Osteocyte (in vitro differentiated cells): ENCODE data around the gene GIMAP8. TPM values are rescaled to one million over a fixed set of nuclear protein-coding genes. Genes with fewer than 3 reads are reported as not detected.

Experiments used
- DNase-seq: peaks from one replicate; pipeline ENCODE4 v3.0.0; 2021; ENCODE audit warnings: mixed read lengths; ENCODE audit not compliant: unreplicated experiment; ENCODE audit errors: extremely low spot score
- H3K27ac Mint-ChIP-seq: one replicate; pipeline ENCODE4 v1.8.0; 2021; ENCODE audit warnings: mild to moderate bottlenecking, mixed read lengths; ENCODE audit not compliant: unreplicated experiment
- H3K27me3 Mint-ChIP-seq: one replicate; pipeline ENCODE4 v1.8.0; 2021; ENCODE audit warnings: mixed read lengths; ENCODE audit not compliant: unreplicated experiment
- H3K36me3 Mint-ChIP-seq: one replicate; pipeline ENCODE4 v1.8.0; 2021; ENCODE audit warnings: mixed read lengths; ENCODE audit not compliant: unreplicated experiment
- H3K4me1 Mint-ChIP-seq: one replicate; pipeline ENCODE4 v1.8.0; 2021; ENCODE audit warnings: mixed read lengths; ENCODE audit not compliant: unreplicated experiment
- H3K4me3 Mint-ChIP-seq: one replicate; pipeline ENCODE4 v1.8.0; 2021; ENCODE audit warnings: mild to moderate bottlenecking, moderate library complexity, mixed read lengths; ENCODE audit not compliant: unreplicated experiment
- H3K9me3 Mint-ChIP-seq: one replicate; pipeline ENCODE4 v1.8.0; 2021; ENCODE audit warnings: mixed read lengths; ENCODE audit not compliant: unreplicated experiment
- total RNA-seq: library from RNA; stranded (reverse); gene quantifications from 2 replicates; pipeline ENCODE4 v1.2.1, GENCODE V29; 2021
- TF ChIP-seq, protein P1 (sequence below): fragments of 200-600 bp; sonication (generic); IDR thresholded peaks from 2 replicates; pipeline ENCODE4 v1.5.0; 2021; ENCODE audit warnings: antibody characterized with exemption, mild to moderate bottlenecking, moderate library complexity

GIMAP8 gene
- total RNA-seq, 1 donor from 2014 or later, result not detected

DNA sequence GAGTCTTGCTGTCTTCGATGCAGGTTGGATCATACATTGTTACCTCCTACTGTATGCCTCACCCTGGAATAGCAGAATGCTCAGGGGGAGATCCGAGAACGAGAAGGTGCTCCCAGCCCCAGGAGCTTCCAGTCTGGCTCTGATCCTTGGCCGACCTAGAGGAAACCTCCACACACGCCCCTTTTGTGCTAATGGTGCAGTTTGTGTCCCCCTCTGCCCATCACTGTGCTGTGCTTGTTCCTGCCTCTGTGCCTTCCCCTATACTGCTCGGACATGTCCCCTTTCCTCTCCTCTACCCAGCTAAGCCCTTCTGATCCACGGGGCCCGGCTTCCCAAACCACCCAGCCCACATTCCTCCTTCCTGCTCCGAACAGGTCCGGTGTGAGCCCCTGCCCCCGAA, 38.8 kb upstream of the GIMAP8 start:
- Mint-ChIP-seq H3K4me1 (peaks cover 13% of the 10 kb centered on the region), H3K27me3 (no peaks in the 10 kb centered on the region), H3K27ac (no peak overlapping the region), H3K4me3 (no peak overlapping the region), H3K9me3 (no peaks in the 10 kb centered on the region), H3K36me3 (peaks cover 4% of the 10 kb centered on the region)
- TF ChIP-seq, protein P1, sequence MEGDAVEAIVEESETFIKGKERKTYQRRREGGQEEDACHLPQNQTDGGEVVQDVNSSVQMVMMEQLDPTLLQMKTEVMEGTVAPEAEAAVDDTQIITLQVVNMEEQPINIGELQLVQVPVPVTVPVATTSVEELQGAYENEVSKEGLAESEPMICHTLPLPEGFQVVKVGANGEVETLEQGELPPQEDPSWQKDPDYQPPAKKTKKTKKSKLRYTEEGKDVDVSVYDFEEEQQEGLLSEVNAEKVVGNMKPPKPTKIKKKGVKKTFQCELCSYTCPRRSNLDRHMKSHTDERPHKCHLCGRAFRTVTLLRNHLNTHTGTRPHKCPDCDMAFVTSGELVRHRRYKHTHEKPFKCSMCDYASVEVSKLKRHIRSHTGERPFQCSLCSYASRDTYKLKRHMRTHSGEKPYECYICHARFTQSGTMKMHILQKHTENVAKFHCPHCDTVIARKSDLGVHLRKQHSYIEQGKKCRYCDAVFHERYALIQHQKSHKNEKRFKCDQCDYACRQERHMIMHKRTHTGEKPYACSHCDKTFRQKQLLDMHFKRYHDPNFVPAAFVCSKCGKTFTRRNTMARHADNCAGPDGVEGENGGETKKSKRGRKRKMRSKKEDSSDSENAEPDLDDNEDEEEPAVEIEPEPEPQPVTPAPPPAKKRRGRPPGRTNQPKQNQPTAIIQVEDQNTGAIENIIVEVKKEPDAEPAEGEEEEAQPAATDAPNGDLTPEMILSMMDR, result no peak
- DNase-seq, result no peak

DNA sequence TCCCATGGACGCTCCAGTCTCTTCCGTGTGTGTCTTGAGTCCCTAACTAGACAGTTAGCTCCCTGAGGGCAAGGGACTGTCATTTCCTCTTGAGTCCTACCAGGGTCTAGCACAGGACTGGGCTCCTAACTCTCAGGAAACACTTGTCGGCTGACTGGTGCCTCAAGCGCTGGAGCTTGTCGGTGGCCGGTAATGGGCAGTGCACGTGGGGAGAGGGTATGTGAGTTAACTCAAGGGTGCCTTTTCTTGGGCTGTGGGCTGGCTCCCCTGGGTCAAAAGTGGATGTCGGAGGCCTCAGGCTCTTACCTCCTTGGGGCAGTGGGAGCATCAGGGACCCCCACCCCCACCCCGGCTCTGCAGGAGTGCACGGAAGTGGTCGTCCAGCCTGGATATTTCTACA, 38.4 kb upstream of the GIMAP8 start:
- Mint-ChIP-seq H3K27ac (no peak overlapping the region), H3K9me3 (no peaks in the 10 kb centered on the region), H3K27me3 (no peaks in the 10 kb centered on the region), H3K4me3 (no peak overlapping the region), H3K36me3 (peaks cover 4% of the 10 kb centered on the region), H3K4me1 (peaks cover 9% of the 10 kb centered on the region)
- no peak for DNase-seq
- TF ChIP-seq, protein P1, result no peak

DNA sequence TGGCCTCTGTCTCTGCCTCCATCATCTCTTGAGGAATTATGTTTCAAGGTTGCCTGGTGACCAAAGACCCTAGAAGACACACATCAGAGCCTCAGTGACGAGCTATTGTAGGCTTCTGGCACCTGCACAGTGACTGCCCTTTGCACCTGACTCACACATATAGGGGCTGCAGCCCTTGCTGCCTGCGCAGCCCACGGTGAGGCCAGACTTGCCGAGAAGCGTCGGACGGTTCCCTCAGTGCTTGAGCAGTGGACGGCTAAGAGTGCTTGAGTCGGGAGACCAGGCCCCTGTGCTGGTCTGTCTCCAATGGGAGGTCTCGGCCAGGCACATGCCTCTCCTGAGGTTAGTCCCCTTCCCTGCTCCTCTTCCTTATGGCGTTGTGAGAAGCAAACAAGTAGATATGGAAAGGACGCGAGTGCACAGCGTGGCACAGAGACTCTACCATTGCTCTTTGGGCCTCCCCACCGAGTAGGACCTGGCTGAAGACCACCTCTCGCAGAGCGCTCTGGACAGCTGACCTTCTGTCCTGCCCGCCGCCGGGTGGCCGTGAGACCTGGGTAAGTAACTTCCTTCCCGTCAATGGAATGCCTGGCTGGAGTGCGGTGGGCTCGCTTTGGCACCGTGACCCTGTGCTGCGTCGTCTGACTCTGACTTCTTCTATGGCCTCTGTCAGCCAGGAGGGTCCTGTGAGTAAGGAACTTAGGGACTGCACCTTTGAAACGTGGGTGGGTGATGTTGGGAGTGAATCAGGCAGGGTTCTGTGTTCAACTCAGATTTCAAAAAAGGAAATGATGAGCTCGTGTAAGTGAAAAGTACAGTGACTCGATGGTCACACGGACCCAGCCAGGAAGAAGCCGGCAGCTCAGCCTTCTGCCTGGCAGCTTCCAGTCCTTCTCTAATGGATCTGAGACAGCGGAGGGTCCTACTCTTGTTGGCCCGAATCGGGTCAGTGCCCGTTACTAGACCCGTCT, 37.6 kb upstream of the GIMAP8 start:
- Mint-ChIP-seq H3K4me1 (peaks cover 7% of the 10 kb centered on the region), H3K27me3 (no peaks in the 10 kb centered on the region), H3K4me3 (no peak overlapping the region), H3K36me3 (peaks cover 2% of the 10 kb centered on the region), H3K9me3 (no peaks in the 10 kb centered on the region), H3K27ac (no peak overlapping the region)
- TF ChIP-seq, protein P1, result no peak
- no peak for DNase-seq

DNA sequence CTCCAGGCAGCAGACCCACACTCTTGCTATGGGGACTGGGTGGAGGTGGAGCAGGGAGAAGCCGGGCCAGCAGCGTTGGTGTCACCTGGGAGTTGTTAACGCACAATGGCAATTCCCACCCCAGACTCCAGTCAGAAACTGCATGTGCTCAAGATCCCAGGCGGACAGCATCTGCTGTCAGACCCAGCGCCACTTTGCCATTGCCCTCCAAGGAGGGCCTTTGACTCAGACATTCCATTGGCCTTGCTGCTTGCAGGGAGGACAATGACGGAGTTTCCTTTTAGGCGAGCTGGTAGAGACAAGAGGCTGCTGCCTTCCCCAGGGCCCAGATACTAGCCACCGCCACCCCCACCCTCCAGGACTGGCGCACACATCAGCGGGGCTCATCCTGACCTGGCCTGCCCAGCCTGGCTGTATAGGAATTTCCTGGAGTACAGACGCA, 36.8 kb upstream of the GIMAP8 start:
- Mint-ChIP-seq H3K4me3 (no peak overlapping the region), H3K9me3 (no peaks in the 10 kb centered on the region), H3K27me3 (no peaks in the 10 kb centered on the region), H3K4me1 (peaks cover 7% of the 10 kb centered on the region), H3K36me3 (peaks cover 2% of the 10 kb centered on the region), H3K27ac (no peak overlapping the region)
- TF ChIP-seq, protein P1, result no peak
- DNase-seq, result no peak
